ENCODE measurements around the gene ARID5B.
"Not testable (repeated sequence)": the region's sequence is repeated elsewhere in the genome, so short reads cannot be mapped to it uniquely, and the experiment has no call there.

Gene ARID5B

DNA sequence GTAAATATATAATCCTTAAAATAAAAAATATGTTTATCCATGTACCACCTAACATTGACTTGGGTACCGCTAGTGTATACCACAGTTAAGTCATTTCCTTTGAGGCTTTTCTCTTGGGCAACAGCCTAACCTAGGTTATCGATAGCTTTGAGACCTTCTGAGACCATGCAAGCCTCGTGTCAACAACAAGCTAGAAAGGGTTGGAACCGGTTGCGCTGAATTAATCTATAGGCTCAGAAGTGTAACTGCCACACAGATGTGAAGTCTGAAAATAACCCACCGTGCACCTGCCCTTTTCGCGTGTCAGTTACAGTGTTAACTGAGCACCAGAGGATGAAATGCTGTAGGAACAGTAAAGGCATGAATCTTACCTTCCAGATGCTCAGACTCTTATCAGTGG, 59.8 kb downstream of the ARID5B start:
- in situ Hi-C loops (cut with MboI; ENCODE audit: low sequenced_read_pairs) = no loop called here

GRCh38 chr10:61962971-61963370, 61.5 kb downstream of the ARID5B start:
- in situ Hi-C loops (cut with MboI; ENCODE audit: low sequenced_read_pairs) = no loop called here

DNA sequence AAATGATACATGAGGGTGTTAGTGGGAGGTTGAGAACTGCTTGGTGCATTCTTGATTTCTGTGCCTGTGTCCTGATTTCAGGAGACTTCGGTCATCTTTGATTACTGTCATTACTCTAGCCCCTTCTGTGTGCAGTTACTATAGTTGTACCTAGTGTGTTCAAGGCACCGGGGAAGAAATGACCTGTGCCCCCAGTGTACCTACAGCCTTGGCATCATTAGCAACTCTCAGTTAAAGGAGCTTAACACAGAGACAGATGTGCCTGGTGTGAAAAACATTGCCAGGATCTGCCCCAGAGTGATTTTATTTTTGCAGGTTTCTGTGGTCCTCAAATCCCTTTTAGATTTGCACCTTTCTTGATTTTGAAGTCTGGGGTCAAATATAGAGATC, 62.2 kb downstream of the ARID5B start:
- in situ Hi-C loops (cut with MboI; ENCODE audit: low sequenced_read_pairs) = no loop called here

DNA sequence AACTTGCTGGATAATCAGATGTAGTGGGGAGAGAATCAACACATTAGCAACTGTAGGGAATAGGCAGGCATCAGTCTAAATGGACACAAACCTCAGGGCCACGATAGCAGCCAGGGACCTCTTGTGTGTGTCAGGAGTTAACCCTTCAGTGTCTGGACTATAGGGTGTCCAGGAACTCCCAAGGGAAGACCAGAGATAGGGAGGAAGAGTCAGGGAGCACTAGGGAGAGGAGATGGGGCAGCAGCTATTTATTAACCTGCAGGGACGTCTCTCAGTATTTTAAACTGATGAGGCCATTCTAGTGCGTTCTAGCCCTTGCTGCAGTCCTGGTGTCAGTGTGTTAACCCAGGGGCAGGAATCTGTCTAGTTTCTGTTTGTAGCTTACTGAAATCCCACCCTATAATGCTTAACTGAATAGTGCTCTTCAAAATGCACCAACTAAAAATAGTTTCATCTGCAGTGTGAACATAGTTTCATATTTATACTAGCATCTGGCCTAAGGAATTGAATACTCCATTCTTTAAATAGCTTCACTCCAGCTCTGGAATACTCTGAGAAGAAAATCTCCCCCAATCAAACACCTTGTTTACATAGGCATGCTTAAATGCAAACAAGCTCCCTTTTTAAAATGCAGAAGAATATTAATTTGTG, 62.7 kb downstream of the ARID5B start:
- in situ Hi-C loops (cut with MboI; ENCODE audit: low sequenced_read_pairs) = no loop called here

DNA sequence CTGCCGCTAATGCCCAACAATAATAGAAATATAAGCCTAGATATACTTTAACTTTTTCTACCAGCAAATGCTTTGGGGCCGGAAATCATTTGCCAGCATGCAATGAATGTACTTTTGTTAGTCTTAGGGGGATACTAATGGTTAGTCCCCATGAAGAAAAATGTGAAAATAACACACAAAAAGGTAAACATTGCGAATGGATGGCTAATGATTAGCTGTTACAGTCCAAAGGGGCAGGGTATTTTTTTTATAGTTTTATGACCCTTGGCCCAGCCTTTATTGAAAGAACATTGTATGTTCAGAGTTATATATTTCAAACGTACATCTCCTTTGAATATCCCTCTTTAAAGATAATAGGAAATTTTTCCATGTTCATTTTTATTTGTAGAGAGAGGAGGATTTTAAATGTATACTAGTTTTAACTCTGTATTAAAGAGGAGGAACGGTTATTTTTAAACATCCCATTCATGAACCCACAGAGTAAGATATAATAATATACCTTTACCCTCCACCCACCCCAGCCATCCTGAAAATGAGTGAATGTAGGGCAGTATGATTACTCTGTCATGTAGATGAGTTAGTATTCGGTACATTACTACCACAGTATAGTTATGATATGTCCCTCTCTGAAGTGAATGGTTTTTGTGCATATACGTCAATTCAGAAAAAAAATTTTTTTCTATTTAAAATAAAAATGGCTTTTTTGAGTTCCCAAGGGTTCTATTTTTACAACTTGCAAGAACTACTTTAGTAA, 63.6 kb downstream of the ARID5B start:
- in situ Hi-C loops (cut with MboI; ENCODE audit: low sequenced_read_pairs) = no loop called here

- in situ Hi-C loops (cut with MboI; ENCODE audit: low sequenced_read_pairs) = no loop called here
Observed at GRCh38 chr10:61965703-61966395, 64.3 kb downstream of the ARID5B start.

- in situ Hi-C loops (cut with MboI; ENCODE audit: low sequenced_read_pairs) = no loop called here
Observed at GRCh38 chr10:61967298-61967697, 65.8 kb downstream of the ARID5B start.

- in situ Hi-C loops (cut with MboI; ENCODE audit: low sequenced_read_pairs) = no loop called here
Observed at GRCh38 chr10:61970182-61971002, 68.9 kb downstream of the ARID5B start.

GRCh38 chr10:61971003-61971325, 69.5 kb downstream of the ARID5B start:
- in situ Hi-C loops (cut with MboI; ENCODE audit: low sequenced_read_pairs) = no loop called here

DNA sequence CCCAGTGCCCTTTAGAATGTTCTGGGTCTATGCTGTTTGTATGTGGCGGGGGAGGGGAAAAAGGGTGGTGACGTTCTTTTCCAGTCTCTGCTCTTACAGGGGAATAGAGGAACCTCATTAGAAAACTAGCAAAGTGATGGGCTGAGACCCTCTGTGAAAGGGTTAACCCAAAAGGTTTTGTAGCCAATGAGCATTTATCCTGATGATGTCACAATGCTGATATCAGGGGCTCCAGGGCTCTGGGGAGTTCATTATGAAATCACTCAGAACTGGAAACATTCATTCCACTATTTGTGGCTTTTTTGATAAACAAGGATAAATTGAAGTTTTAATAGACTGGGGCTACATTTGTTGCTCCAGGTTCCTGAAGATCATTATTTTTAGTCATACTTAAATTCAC, 71.7 kb downstream of the ARID5B start:
- in situ Hi-C loops (cut with MboI; ENCODE audit: low sequenced_read_pairs) = no loop called here

- in situ Hi-C loops (cut with MboI; ENCODE audit: low sequenced_read_pairs) = no loop called here
Observed at GRCh38 chr10:61973906-61974305, 72.4 kb downstream of the ARID5B start.

DNA sequence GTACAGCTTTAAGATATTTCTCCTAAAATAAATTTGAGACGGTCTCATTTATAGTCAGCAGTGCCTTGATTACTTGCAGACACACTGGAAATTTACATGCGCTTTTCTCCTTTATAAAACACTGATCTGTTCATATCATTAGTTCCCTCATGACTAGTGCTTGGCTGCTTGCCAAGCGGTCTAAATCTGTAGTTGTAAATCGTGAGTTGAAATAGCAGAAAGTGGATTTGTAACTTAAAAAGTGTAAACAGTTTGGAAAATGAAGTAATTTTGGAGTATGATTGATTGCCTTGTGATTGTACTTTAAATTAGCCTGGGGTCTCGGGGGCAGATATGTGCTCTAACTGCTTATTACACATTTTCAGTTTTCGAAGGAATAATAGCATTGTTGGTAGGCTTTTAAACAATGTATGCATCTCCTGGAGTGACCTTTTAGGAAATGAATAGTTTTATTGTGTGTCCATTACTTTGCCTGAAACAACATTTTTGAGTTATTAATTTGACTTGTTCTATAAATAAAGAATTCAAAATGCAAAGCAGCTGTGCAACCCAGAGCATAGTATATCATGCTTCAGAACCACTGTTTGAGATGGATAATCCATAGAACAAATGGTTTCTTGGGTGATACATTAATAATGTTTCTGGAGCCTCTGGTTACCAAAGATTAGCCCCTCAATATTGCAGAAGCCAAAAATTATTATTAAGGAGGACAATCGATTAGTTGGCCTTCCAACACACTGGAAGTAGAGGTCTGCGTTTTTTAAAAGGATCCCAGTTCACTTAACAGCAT, 73.3 kb downstream of the ARID5B start:
- in situ Hi-C loops (cut with MboI; ENCODE audit: low sequenced_read_pairs) = no loop called here

DNA sequence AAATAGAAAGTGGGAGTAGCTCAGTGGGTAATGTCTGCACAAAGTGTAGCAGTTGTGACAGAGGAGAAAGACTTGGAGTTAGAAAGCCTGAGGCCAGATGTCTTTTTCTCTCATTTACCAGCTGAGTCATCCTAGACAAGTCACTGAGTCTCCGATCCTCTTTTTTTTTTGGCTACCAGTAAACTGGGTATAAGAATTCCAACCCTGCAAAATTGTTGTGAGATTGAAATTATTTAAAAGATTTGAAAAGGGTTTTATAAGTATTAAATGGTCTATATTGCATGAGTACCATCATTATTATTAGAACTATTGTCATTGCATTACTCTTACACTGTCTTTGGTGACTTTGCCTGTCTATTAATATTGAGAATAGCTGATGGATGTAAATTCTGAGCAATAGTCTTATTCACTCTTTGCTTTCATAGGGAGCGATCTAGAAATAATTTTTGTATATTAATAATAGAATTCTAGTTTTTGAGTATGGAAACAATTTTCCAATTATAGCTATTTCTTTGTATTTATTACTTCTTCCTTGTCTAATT, 74.0 kb downstream of the ARID5B start:
- in situ Hi-C loops (cut with MboI; ENCODE audit: low sequenced_read_pairs) = no loop called here

DNA sequence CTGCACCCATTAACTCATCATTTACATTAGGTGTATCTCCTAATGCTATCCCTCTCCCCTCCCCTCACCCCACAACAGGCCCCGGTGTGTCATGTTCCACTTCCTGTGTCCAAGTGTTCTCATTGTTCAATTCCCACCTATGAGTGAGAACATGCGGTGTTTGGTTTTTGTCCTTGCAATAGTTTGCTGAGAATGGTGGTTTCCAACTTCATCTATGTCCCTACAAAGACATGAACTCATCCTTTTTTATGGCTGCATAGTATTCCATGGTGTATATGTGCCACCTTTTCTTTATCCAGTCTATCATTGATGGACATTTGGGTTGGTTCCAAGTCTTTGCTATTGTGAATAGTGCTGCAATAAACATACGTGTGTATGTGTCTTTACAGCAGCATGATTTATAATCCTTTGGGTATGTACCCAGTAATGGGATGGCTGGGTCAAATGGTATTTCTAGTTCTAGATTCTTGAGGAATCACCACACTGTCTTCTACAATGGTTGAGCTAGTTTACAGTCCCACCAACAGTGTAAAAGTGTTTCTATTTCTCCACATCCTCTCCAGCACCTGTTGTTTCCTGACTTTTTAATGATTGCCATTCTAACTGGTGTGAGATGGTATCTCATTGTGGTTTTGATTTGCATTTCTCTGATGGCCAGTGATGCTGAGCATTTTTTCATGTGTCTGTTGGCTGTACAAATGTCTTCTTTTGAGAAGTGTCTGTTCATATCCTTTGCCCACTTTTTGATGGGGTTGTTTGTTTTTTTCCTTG, 75.6 kb downstream of the ARID5B start:
- in situ Hi-C loops (cut with MboI; ENCODE audit: low sequenced_read_pairs) = not testable (repeated sequence)

GRCh38 chr10:61978965-61979364, 77.5 kb downstream of the ARID5B start:
- in situ Hi-C loops (cut with MboI; ENCODE audit: low sequenced_read_pairs) = no loop called here

DNA sequence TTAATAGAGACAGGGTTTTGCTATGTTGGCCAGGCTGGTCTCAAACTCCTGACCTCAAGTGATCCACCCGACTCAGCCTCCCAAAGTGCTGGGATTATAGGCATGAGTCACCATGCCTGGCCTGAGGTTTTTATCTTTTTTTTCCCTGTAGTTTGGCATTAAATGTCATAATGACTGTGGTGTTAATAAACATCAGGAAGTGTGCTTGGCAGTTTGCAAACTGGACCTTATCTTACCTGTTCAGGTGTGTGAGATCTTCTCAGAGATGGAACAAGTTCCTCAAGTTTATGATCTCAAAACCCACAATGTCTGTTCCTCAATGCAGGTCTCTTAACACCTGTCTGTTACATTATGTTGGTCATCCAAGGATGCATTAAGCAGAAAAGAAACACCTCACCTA, 80.0 kb downstream of the ARID5B start:
- in situ Hi-C loops (cut with MboI; ENCODE audit: low sequenced_read_pairs) = no loop called here

- in situ Hi-C loops (cut with MboI; ENCODE audit: low sequenced_read_pairs) = no loop called here
Observed at GRCh38 chr10:61983255-61983654, 81.8 kb downstream of the ARID5B start.

- in situ Hi-C loops (cut with MboI; ENCODE audit: low sequenced_read_pairs) = no loop called here
Observed at GRCh38 chr10:61984803-61985418, 83.4 kb downstream of the ARID5B start.

DNA sequence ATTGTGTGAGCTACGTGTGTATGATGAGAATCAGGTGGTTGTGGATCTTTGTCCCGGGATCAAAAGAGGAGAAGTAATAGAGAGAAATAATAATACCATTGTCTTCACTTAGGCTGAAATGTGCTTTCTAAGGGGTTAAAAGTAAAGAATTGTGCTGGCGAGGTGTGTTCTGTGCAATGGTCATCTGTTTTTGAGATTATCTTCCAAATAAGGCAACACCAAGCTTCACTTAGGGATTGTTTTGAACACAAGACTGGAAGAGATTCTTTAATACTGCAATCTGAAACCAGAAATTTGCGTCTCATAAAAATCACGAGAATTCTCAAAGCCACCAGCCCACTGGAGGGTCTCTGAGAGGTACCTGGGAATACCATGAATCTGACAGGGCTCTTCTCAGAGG, 84.2 kb downstream of the ARID5B start:
- in situ Hi-C loops (cut with MboI; ENCODE audit: low sequenced_read_pairs) = no loop called here

All from HL-60/S4 treated with retinoic acid at 250 ng/mL for 4 days and 3 days (cell line).